GM21576 (cell line): ENCODE measurements around the gene TMEM50B.
"Not testable (repeated sequence)": the region's sequence is repeated elsewhere in the genome, so short reads cannot be mapped to it uniquely, and the experiment has no call there.

ENCODE experiments used
- ATAC-seq: cut with Tn5 transposase; IDR thresholded peaks from one replicate; pipeline ENCODE4 v1.9.1; 2021; ENCODE audit warnings: mild to moderate bottlenecking, moderate library complexity; ENCODE audit not compliant: unreplicated experiment

Gene TMEM50B

GRCh38 chr21:33479679-33480480, at the start of gene TMEM50B:
TSS of gene TMEM50B (minus strand) at chr21:33479974. CDS start at chr21:33468885, 11,089 bp downstream.
- ATAC-seq: peak; percentile 86

- ATAC-seq: no peak
These were observed 43.2 kb upstream of the TMEM50B start for GRCh38 chr21:33522953-33523349.

GRCh38 chr21:33522297-33522952, 42.7 kb upstream of the TMEM50B start:
- no peak for ATAC-seq

- ATAC-seq: no peak
These were observed 39.1 kb upstream of the TMEM50B start for GRCh38 chr21:33518899-33519298.

- no peak for ATAC-seq
These were observed 34.5 kb upstream of the TMEM50B start for GRCh38 chr21:33514229-33514628.

- no peak for ATAC-seq
These were observed 32.7 kb upstream of the TMEM50B start for GRCh38 chr21:33512481-33512880.

- no peak for ATAC-seq
These were observed 31.9 kb upstream of the TMEM50B start for GRCh38 chr21:33511639-33512038.

- no peak for ATAC-seq
These were observed 31.1 kb upstream of the TMEM50B start for GRCh38 chr21:33510826-33511225.

GRCh38 chr21:33507003-33507402, 27.2 kb upstream of the TMEM50B start:
- ATAC-seq: not testable (repeated sequence)

GRCh38 chr21:33505833-33506232, 26.1 kb upstream of the TMEM50B start:
- ATAC-seq: no peak

- no peak for ATAC-seq
These were observed 16.6 kb upstream of the TMEM50B start for GRCh38 chr21:33496345-33496744.

GRCh38 chr21:33495743-33496142, 16.0 kb upstream of the TMEM50B start:
- no peak for ATAC-seq

GRCh38 chr21:33493756-33494155, 14.0 kb upstream of the TMEM50B start:
- no peak for ATAC-seq

- no peak for ATAC-seq
These were observed 12.8 kb upstream of the TMEM50B start for GRCh38 chr21:33492571-33492970.

- peak; percentile 97 for ATAC-seq
These were observed 11.8 kb upstream of the TMEM50B start, which contains the start of gene DNAJC28 for GRCh38 chr21:33491373-33492102. TSS of gene DNAJC28 (minus strand) at chr21:33491716. CDS start at chr21:33489393, 2,323 bp downstream.

GRCh38 chr21:33490991-33491372, 11.2 kb upstream of the TMEM50B start:
- ATAC-seq: no peak

GRCh38 chr21:33488936-33489335, 9.2 kb upstream of the TMEM50B start:
- ATAC-seq: no peak

GRCh38 chr21:33487996-33488395, 8.2 kb upstream of the TMEM50B start:
- no peak for ATAC-seq

GRCh38 chr21:33481314-33481943, 1.7 kb upstream of the TMEM50B start:
- ATAC-seq: no peak

GRCh38 chr21:33480481-33481103, 818 bp upstream of the TMEM50B start:
- no peak for ATAC-seq
